Stimulated activated CD8-positive, alpha-beta memory T cell treated with anti-CD3 and anti-CD28 coated beads, Interleukin-12 subunit alpha, Interleukin-12 subunit beta, amount 100 ng/mL, for 24 hours (primary cell): ENCODE data around the gene SBK2.
A peak's percentile ranks its signal among the peaks of the same experiment; 100 is the strongest.

Experiments
- DNase-seq: peaks from one replicate; pipeline ENCODE4 v3.0.0-alpha.2; 2020; ENCODE audit errors: extremely low read depth

The SBK2 gene

DNA sequence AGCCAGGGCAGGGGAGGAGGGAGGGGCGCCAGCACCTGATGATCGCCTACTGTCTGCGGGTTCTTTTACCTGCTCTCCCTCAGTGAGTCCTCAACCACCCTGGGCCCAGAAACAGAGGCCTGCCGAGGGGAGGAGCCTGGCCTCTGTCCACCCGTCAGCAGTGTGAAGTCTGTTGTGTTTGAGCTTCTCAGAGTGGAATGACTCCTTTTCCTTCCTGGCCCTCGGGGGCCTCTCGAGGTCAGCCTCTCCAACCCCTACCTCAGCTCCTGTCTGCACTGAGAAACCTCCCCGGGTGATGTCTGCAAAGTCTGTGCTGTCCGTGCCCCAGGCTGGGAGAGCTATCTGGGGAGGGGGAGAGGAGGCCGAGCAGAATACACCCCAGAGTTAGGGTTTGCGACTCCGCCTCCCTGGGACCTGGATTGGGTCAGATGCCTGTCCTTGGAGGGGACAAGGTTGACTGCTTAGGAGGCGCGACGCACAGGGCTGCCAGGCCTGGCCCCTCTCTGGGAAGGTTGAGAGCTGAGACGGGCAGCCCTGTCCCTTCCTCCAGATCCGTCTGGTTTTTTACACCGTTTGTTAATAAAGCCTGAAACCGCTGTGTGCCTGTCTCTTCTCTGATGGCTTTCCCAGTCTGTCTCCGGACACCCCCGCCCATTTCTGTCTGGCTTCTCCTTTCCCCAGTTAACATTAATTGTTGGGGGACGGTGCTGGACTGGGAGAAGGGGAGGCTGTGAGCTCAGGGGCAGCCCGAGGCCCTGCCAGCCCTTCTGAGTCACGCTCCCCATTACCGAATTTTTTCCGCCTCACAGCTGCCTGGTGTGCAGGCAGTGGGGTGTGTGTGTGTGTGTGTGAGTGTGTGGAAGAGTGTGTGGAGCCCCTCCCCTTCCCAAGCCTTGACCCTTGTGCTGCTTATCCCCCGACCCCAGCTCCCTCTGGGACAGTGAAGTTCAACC, 49.7 kb downstream of the SBK2 start:
- DNase-seq = no peak

DNA sequence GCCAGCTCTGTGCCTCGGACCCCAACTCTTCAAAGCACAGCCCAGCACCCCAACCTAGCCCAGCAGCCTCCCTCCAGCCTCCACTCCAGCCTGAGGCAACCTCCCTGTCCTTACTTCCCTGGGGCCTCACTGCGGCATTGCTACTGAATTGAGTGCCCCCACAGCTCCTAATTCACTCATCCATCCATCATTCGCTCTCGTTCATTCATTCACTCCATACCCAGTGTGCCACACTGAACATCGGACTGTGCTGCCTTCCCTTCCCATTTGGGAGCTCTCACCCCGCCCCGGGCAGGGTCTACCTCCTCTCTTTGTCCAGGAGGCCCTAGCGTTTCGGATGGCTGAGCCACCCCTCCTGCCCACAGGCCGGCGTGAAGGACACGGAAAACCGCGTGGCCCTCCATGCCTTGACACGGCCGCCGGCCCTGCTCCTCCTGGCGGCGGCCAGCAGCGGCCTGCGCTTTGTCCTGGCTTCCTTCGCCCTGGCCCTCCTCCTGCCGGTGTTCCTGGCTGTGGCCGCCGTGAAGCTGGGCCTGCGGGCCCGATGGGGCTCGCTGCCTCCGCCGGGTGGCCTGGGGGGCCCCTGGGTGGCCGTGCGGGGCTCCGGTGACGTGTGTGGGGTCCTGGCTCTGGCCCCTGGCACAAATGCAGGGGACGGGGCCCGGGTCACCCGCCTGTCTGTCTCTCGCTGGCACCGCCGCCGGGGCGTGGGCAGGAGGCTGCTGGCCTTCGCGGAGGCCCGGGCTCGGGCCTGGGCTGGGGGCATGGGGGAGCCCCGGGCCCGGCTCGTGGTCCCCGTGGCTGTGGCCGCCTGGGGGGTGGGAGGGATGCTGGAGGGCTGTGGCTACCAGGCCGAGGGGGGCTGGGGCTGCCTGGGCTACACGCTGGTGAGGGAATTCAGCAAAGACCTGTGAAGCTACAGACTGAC, 50.6 kb downstream of the SBK2 start:
- no peak for DNase-seq

DNA sequence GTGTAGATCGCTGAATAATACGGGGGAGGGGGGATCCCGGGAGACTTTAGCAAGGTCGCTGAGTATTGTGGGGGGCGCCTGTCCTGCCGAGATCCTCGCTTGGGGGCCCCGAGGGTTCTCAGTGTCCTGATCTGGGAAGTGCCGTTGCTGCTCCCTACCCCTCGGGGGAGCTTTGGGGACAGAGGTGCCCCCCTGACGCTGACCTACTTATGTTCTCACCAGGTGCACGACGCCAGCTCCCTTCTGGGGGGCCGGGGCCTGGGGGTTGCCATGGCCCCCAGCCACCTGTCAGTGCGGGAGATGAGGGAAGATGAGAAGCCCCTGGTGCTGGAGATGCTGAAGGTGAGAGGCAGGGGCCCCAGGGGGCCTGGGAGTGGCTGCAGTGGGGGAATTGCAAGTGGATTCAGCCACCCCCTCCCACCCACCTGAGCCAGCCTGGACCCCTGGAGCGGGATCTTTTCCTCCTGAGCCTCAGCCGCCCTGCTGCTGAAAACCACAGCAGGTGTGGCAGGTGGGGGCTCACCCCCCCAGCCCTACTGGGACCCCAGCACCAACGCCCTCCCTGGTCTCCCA, 51.4 kb downstream of the SBK2 start:
- DNase-seq = no peak

DNA sequence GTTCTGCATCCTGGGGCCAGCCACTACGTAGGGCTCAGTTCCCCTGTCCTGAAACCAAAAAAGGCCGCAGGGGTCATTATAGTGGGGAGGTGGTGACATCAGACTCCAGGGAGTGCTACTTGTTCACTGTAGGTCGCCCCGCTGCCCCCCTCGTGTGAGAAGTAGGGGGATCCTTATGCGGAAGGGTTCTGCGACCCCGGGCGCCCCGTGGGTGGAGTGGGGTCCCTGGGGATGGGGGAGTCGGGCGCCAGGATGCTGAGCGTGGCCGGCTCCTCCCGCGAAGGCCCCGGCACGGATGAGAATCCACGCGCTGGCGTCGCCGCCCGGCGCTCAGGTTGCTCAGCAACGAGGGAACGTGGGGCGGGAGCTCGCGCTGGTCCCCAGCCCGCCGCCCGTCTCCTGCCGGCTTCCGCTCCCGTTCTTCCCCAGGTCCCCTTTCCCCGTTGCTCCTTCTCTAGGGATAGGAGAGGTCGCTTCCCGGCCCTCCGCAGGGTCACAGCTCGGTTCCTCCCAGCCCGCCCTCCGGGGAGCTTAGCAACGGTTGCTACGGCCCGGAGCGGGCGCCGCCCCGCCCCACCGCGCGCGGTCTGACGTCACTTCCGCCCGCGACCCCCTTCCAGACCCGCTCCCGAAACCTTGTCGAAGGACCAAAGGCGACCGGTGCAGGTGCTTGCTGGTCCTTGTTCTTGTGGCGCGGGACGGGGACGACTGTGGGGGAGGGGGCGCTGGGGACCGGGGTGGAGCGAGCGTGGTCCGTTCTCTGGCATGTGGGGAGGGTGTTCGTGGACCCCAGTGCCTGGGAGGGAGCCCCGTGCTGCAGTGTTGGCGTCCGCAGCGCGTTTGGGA, 52.1 kb downstream of the SBK2 start, which contains the start of gene NAT14:
Gene NAT14 (plus strand): TSS at position 596 of the 846 bp plus-strand sequence. CDS start 521 bp downstream, outside the sequence.
- DNase-seq = peak; percentile 14

DNA sequence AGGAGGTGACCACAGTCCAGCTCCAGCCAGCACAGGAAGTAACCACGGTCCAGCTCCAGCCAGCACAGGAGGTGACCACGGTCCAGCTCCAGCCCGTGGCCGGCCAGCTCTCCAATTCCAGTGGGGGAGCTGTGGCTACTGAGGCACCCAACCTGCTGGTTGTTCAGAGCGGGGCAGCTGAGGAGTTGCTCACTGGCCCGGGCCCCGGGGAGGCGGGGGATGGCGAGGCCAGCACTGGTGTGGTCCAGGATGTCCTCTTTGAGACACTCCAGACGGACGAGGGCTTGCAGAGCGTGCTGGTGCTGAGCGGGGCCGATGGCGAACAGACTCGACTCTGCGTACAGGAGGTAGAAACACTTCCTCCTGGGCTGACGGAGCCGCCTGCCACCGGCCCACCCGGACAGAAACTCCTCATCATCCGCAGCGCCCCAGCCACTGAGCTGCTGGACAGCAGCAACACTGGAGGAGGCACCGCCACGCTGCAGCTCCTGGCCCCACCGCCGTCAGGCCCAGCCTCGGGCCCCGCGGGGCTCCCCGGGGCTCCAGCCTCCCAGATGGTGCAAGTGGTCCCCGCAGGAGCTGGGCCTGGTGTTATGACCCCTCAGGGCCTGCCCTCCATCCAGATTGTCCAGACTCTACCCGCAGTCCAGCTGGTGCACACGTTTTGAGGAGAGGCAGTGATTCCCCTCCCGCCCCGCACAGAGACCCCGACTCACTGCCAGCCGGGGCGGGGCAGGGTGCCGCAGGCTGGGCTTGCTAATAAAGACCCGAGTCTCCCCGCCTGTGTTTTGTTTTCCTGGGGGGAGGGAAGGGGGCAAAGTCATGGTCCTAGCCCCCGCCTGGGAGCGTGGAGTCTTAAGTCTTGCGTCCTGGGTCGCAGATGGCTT, 53.0 kb downstream of the SBK2 start:
- no peak for DNase-seq

DNA sequence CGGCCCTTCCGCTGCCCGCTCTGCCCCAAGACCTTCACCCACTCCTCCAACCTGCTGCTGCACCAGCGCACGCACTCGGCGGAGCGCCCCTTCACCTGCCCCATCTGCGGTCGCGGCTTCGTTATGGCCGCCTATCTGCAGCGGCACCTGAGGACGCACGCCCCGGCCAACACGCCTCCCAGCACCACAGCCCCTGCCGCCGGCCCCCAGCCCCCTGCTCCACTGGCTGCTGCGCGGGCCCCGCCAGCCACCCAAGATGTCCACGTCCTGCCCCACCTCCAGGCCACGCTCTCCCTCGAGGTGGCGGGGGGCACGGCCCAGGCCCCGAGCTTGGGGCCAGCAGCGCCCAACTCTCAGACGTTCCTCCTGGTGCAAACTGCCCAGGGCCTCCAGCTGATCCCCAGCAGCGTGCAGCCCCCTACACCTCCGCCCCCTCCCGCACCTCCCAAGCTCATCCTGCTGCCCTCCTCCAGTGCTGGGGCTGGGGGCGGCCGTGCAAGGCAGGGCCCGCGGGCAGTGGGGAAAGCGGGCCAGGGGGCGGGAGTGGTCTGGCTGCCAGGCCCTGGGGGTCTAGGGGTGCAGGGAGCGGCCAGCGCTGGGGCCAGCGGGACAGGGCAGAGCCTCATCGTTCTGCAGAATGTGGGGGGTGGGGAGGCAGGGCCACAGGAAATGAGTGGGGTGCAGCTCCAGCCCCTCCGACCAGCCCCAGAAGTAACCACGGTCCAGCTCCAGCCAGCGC, 53.8 kb downstream of the SBK2 start:
- no peak for DNase-seq

DNA sequence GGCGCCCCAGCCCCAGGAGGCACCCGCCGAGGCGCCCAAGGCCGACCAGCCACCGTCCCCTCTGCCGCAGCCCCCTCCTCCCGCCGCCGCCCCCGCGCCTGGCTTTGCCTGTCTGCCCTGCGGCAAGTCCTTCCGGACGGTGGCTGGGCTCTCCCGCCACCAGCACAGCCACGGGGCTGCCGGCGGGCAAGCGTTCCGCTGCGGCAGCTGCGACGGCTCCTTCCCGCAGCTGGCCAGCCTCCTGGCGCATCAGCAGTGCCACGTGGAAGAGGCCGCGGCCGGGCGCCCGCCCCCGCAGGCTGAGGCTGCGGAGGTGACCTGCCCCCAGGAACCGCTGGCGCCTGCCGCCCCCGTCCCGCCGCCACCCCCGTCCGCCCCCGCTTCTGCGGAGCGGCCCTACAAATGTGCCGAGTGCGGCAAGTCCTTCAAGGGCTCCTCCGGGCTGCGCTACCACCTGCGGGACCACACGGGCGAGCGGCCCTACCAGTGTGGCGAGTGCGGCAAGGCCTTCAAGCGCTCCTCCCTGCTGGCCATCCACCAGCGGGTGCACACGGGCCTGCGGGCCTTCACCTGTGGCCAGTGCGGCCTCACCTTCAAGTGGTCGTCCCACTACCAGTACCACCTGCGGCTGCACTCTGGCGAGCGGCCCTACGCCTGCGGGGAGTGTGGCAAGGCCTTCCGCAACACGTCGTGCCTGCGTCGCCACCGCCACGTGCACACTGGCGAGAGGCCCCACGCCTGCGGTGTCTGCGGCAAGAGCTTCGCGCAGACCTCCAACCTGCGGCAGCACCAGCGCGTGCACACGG, 54.6 kb downstream of the SBK2 start:
- no peak for DNase-seq

DNA sequence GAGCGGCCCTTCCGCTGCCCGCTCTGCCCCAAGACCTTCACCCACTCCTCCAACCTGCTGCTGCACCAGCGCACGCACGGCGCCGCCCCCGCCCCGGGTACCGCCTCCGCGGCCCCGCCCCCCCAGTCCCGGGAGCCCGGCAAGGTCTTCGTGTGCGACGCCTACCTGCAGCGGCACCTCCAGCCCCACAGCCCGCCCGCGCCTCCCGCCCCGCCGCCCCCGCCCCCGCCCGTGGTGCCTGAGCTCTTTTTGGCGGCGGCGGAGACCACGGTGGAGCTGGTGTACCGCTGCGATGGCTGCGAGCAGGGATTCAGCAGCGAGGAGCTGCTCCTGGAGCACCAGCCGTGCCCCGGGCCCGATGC, 55.2 kb downstream of the SBK2 start:
- DNase-seq = no peak

DNA sequence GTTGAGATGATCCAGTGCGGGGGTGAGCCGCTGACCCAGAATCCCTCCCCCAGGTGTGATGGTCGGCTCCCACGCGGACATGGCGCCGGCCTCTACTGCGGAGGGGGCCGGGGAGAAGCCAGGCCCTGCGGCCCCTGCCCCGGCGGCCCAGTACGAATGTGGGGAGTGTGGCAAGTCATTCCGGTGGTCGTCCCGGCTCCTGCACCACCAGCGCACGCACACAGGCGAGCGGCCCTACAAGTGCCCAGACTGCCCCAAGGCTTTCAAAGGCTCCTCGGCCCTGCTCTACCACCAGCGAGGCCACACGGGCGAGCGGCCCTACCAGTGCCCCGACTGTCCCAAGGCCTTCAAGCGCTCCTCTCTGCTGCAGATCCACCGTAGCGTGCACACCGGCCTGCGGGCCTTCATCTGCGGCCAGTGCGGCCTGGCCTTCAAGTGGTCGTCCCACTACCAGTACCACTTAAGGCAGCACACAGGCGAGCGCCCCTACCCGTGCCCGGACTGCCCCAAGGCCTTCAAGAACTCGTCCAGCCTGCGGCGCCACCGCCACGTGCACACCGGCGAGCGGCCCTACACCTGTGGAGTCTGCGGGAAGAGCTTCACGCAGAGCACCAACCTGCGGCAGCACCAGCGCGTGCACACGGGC, 55.7 kb downstream of the SBK2 start:
- no peak for DNase-seq

DNA sequence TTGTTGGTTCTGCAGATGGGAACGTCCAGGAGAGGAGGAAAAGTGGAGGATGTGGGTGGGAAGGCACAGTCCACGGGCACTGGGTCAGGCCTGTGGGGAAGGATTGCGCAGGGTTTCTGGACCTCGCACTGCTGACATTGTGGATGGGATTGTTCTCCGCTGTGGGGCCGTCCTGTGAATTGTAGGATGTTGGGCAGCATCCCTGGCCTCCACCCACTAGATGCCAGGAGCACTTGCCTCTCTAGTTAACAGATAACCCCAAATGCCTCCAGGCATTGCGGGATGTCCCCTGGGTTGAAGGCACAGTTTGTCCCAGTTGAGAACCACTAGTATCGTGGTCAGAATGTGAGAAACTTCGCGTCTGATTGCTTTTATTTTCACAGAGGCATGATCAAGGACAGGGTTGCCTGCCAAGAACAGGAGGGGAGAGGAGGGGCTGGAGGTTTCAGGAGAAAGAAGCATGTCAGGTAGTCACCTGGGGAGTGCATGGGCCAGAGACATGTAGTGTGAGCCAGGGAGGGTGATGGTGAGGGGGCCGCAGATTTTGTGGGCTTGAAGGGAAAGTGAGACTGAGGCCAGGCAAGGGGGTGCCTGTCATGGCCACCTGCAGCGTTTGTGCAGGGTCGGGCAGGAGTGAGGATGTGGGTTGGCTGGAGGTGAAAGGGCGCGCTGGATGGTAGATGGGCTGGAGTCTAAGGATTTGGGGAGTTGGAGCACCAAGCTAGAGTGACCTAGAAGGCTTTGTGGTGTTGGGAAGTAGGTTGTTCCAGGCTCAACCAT, 57.3 kb downstream of the SBK2 start:
- no peak for DNase-seq

DNA sequence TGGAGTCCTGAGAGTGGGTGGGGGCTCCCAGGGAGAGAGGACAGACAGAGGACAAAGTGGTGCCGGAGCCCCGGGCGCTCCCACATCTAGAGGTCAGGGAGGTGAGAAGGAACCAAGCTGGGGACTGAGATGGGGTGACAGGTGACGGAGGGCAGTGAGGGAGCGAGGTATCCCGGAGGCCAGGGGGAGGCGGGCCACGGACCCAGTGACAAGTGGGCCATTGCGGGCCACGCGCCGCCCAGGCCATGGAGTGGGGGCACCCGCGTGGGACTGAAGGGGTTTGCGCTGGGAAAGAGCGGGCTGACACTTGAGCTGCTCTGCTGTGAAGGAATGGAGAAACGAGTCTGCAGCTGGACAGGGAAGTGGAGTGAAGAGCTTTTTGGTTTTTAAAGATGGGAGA, 57.9 kb downstream of the SBK2 start:
- no peak for DNase-seq
